NCI-H146 treated with DMSO at 0.1 percent for 48 hours (cell line): ENCODE measurements around the gene GXYLT1.
"Not testable (repeated sequence)": the region's sequence is repeated elsewhere in the genome, so short reads cannot be mapped to it uniquely, and the experiment has no call there.

Experiments used
- DNase-seq: peaks from one replicate; lab custom pipeline; 2025; ENCODE audit not compliant: unreplicated experiment; lab: John Stamatoyannopoulos, UW

GXYLT1 gene

DNA sequence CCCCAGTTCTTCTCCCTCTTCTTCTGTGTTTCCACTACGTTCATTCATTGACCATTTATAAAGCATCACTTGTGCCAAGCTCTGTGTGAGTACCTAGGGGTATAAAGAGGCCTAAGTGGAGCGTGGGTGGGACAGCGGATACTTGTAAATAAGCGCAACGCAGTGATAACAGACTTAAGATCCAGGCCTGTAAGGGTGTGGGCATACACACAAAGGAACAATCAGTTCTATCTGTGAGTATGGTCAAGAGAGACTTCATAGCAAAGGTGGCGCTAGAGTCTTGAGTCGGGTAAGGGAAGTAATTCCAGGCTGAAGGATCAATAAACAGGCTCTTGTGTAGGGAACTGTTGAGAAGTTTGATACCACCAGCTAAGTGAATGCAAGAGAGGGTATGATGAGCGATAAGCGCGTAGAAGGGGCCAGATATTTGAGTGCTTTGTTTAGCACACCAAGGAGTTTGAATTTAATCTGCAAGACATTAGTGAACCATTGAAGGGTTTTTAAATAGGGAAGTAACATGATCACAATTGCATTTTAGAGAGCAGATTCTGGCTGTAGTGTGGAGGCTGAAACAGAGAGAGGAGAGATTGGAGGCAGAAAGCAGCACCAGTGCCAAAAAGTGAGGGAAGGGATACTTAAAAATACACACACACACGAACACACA, 1.0 kb upstream of the GXYLT1 start:
- no peak for DNase-seq

- no peak for DNase-seq
These were observed 499 bp upstream of the GXYLT1 start for GRCh38 chr12:42145197-42145549.

GRCh38 chr12:42144158-42144407, 591 bp downstream of the GXYLT1 start:
- no peak for DNase-seq

DNA sequence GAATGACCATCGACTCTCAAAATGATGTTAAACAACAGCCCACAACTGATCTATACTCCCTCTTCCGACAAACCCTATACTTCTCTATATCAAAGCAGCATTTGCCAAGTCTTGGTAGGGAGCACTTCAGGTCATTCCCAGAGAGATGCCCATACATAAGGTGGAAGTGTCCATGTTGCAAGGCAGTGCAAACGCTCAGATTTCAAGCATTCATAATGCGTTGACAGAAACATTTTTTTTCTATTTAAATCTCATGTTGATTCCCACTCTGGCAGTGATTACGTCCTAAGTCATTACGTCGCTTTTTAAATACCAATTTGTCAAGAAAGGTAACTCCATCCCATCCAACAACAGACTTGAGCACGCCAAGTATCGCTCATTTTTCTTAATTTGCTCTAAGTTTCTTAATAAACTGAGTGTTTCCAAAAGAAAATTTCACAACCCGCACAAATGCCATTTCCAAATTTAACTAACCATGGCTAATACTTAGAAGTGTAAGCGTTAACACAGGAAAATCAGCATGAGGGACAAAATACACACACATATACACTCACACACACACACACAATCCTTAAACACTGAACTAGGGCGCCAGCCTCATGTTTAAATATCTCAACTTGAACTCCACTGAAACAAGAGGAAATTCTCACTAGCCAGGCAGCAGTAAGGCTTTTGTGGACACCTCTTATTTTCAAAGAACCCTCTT, 1.1 kb downstream of the GXYLT1 start:
- DNase-seq, result peak; percentile 14

- no peak for DNase-seq
These were observed 2.6 kb downstream of the GXYLT1 start for GRCh38 chr12:42141981-42142606.

DNA sequence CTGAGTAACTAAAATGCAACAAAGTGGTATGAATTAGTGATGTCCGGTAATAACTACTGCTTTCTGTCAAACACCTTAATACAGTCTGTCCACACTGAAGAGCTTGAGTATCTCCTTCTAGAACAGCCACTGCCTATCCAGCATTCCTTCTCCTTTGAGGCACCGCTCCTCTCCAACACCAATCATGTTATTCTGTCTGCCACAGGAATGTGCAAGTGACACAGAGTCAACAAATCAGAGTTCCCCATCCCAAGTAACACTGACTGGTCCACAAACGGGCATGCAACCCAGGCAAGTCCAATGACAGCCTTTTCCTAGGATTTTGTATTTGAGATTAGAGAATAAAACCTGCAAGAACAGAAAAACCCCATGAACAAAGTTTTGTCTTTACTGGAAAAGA, 3.8 kb downstream of the GXYLT1 start:
- DNase-seq, result no peak

GRCh38 chr12:42135259-42135814, 9.3 kb downstream of the GXYLT1 start:
- no peak for DNase-seq

GRCh38 chr12:42130672-42131402, 13.8 kb downstream of the GXYLT1 start:
- DNase-seq, result no peak

DNA sequence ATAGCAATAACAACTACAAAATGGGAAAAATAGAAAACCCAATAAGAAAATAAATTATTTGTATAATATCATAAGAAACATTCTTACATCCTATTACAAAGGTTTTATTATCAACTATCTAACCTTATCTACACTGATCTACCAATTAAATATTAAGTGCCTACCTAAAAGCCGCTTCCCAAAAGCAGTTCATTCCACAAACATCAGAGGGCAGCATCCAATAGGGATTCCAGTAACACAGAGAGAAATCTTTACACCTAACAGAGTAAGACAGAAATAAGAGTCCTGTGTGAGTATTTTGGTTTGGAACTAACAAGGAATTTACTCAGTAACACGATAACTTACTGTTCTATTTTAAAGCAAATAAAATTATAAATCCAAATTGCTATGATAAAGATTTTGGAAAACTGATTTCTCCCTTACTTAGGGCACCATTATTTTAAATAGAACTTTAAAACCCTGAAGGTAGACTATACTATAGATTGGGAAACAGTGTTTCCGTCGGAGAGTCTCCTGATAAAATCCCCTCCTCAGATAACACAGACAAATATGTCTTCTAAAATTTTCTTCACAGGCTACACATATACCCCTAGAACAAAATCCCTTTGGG, 15.0 kb downstream of the GXYLT1 start:
- peak; percentile 58 for DNase-seq

DNA sequence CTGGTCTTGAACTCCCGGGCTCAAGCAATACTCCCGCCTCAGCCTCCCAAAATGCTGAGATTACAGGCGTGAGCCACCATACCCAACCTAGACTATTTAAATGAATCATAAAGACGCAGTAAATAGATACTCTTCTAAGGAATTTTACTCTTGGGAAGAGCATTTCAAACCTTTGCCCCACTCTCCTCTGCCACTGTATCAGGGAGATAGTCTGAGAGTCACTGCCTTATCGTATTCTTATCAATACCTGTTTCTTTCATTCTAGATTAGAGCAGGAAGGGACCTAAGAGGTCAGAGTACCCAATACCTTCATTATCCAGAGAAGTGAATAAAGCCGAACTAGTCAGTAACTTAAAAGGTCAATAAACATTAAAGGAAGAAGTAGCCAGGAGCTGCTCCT, 15.8 kb downstream of the GXYLT1 start:
- no peak for DNase-seq

DNA sequence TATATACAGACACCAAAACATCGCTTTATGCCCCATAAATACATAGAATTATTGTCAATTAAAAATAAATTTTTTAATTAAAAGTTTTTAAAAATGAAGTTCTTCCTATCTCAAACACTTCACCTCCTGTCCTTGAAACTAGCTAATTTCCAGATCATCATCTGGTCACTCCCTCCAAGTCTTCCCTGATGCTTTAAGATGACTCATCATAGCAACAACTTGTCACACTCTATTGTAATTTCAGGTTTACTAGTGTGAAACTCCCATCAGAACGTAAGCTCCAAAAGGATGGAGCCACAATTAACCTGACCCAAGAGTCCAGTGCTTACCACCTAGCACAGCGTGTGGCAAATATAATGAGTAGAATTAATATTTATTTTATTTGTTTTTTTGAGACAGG, 16.3 kb downstream of the GXYLT1 start:
- DNase-seq, result no peak

GRCh38 chr12:42126963-42127362, 17.7 kb downstream of the GXYLT1 start:
- DNase-seq, result no peak

- DNase-seq, result no peak
These were observed 19.3 kb downstream of the GXYLT1 start for GRCh38 chr12:42125388-42125767.

GRCh38 chr12:42124764-42125387, 19.8 kb downstream of the GXYLT1 start:
- DNase-seq, result no peak

DNA sequence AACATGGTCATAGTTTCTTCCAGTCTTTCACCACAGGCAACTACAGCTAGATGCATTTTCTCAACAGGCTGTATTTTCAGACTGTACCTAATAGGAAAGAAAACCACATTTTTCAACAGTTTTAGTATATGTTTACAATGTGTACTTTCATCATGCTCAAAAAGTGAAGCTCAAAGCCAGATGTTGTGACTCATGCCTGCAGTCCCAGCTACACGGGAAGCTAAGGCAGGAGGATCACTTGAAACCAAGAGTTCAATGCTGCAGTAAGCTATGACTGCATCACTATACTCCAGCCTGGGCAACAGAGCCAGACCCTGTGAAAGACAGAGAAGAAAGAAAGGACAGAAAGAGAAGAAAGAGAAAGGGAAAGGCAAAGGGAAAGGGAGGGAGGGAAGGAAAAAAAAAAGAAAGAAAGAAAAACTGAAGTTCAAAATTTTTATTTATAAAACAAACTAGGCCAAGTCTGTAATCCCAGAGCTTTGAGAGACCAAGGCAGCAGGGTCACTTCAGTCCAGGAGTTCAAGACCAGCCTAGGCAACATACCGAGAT, 25.5 kb downstream of the GXYLT1 start:
- no peak for DNase-seq

DNA sequence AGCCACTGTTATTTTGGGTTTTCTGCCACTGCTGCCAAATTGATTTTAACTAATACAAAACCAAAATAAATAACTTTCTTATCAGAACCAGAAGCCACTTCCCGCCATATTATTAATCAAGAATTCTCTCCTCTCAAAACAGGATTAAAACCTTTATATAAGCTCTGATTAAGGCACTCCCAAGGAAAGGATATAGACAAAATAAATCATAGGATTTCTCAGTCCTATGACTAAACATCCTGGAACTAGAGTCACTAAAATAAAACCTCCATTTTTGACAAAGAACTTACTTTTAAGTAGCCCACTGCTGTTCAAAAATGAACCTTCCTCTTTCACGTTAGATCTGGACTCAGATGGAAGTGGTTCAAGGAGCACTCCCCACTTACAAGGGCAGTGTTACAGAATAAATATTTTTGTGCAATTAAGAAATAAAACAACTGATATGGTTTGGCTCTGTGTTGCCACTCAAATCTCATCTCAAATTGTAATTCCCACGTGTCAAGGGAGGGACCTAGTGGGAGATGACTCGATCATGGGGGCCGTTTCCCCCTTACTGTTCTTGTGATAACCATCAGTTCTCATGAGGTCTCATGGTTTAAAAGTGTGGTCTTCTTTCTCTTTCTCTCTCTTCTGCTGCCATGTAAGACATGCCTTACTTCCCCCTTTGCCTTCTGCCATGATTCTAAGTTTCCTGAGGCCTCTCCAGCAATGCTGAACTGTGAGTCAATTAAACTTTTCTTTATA, 26.4 kb downstream of the GXYLT1 start:
- no peak for DNase-seq

GRCh38 chr12:42109031-42109430, 35.6 kb downstream of the GXYLT1 start:
- DNase-seq, result no peak

DNA sequence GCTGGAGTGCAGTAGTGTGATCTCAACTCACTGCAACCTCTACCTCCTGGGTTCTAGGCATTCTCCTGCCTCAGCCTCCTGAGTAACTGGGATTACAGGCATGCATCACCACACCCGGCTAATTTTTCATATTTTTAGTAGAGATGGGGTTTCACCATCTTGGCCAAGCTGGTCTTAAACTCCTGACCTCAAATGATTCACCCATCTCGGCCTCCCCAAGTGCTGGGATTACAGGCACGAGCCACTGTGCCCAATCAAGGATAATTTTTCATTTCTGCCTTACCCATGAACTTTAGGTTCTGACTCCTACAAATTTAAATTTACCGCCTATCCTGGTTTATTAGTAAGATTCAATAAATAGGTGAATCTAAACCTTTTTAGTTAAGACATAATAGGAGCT, 37.9 kb downstream of the GXYLT1 start:
- DNase-seq, result not testable (repeated sequence)

DNA sequence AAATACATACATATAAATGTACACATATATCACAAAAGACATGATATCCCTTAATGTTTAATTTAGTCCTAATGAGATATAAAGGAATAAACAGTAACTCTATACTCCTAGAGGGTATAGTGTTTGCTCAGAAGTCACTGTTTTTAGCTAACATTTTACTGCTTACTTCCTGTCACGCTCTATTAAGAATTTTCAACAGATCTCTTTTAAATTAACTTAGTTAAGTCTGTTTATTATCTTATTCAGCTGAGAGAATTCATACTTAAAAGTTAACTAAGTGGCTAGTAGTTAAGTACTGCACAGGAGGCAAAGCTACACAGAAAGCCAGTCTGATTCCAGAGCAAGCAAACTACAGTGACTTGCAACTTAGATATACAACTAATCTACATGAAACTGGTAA, 39.9 kb downstream of the GXYLT1 start:
- DNase-seq, result no peak

- no peak for DNase-seq
These were observed 40.6 kb downstream of the GXYLT1 start for GRCh38 chr12:42104087-42104486.
